ENCODE results near the gene OR2C1.

Gene OR2C1

GRCh38 chr16:3400446-3400778 lies 44.7 kb downstream of the OR2C1 start:
- DNase-seq (ENCODE audit: low read depth): no peak

- peak; percentile 99 for DNase-seq (ENCODE audit: low read depth)
These were observed 45.3 kb downstream of the OR2C1 start, which contains the start of the genes ZNF174 and ZSCAN32 for GRCh38 chr16:3400779-3401688. ZNF174 (plus strand) TSS chr16:3401215; CDS start chr16:3402005, 790 bp downstream. ZSCAN32 (minus strand) TSS chr16:3401004; CDS start chr16:3397557, 3,447 bp downstream.

GRCh38 chr16:3401719-3402397 lies 46.2 kb downstream of the OR2C1 start:
- DNase-seq (ENCODE audit: low read depth): peak; percentile 20

Data from EH (cell line).